ENCODE measurements around the gene CDC42BPA. TPM values are rescaled to one million over a fixed set of nuclear protein-coding genes. Genes with fewer than 3 reads are reported as not detected.
"Not testable (repeated sequence)": the region's sequence is repeated elsewhere in the genome, so short reads cannot be mapped to it uniquely, and the experiment has no call there.

Gene CDC42BPA
- total RNA-seq, 1 donor from 2014 or later: 1.0 TPM

GRCh38 chr1:227134686-227135314, 183.5 kb downstream of the CDC42BPA start:
- H3K27ac Mint-ChIP-seq: no peak overlapping the region
- intact Hi-C loops (cut with micrococcal nuclease): no loop called here
- H3K4me3 Mint-ChIP-seq: no peak overlapping the region

DNA sequence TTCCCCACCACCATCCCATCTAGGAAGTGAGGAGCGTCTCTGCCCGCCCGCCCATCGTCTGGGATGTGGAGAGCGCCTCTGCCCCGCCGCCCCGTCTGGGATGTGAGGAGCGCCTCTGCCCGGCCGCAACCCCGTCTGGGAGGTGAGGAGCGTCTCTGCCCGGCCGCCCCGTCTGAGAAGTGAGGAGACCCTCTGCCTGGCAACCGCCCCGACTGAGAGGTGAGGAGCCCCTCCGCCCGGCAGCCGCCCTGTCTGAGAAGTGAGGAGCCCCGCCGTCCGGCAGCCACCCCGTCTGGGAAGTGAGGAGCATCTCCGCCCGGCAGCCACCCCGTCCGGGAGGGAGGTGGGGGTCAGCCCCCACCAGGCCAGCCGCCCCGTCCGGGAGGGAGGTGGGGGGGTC, 185.6 kb downstream of the CDC42BPA start:
- intact Hi-C loops (cut with micrococcal nuclease); H3K9me3 Mint-ChIP-seq; H3K4me3 Mint-ChIP-seq; H3K27ac Mint-ChIP-seq; H3K27me3 Mint-ChIP-seq (ENCODE audit: insufficient read depth); DNase-seq (ENCODE audit: low spot score); H3K36me3 Mint-ChIP-seq (ENCODE audit: low read depth); H3K4me1 Mint-ChIP-seq (ENCODE audit: low read depth): not testable (repeated sequence)

More at GRCh38 chr1:227134686-227135314, 183.5 kb downstream of the CDC42BPA start:
- H3K36me3 Mint-ChIP-seq (ENCODE audit: low read depth): no peaks in the 10 kb centered on the region
- DNase-seq (ENCODE audit: low spot score): no peak
- no peaks in the 10 kb centered on the region for H3K9me3 Mint-ChIP-seq
- H3K27me3 Mint-ChIP-seq (ENCODE audit: insufficient read depth): no peaks in the 10 kb centered on the region
- no peaks in the 10 kb centered on the region for H3K4me1 Mint-ChIP-seq (ENCODE audit: low read depth)

- Mint-ChIP-seq H3K4me3 (no peak overlapping the region), H3K9me3 (no peaks in the 10 kb centered on the region), H3K27ac (no peak overlapping the region), H3K4me1 (ENCODE audit: low read depth) (no peaks in the 10 kb centered on the region), H3K36me3 (ENCODE audit: low read depth) (no peaks in the 10 kb centered on the region), H3K27me3 (ENCODE audit: insufficient read depth) (no peaks in the 10 kb centered on the region)
- intact Hi-C loops (cut with micrococcal nuclease): no loop called here
- no peak for DNase-seq (ENCODE audit: low spot score)
Measured at GRCh38 chr1:227131193-227131592, 187.1 kb downstream of the CDC42BPA start.

DNA sequence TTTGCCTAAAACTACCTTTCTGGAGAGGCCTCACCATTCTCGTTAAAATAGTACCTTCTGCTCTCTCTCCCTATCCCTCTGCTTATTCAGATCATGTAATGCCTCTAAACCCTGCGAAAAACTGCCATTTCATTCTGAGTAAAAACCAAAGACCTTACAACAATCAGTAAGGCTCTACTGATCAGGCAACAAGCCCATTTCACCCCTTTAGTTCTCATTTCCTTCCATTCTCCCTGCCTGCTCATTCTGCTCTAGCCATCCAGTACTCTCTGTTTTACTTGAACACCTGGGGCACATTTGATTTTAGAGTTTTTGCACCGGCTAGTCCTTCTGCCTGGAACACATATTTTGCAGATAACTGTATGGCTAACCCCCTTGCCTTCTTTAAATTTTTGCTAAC, 190.4 kb downstream of the CDC42BPA start:
- no peak overlapping the region for H3K27ac Mint-ChIP-seq
- H3K4me1 Mint-ChIP-seq (ENCODE audit: low read depth): no peaks in the 10 kb centered on the region
- DNase-seq (ENCODE audit: low spot score): no peak
- intact Hi-C loops (cut with micrococcal nuclease): no loop called here
- H3K27me3 Mint-ChIP-seq (ENCODE audit: insufficient read depth): peaks cover 3% of the 10 kb centered on the region
- H3K36me3 Mint-ChIP-seq (ENCODE audit: low read depth): no peaks in the 10 kb centered on the region
- H3K9me3 Mint-ChIP-seq: no peaks in the 10 kb centered on the region
- H3K4me3 Mint-ChIP-seq: no peak overlapping the region

GRCh38 chr1:227125929-227126545, 192.3 kb downstream of the CDC42BPA start:
- Mint-ChIP-seq H3K27ac (no peak overlapping the region), H3K4me3 (no peak overlapping the region), H3K36me3 (ENCODE audit: low read depth) (no peaks in the 10 kb centered on the region), H3K9me3 (no peaks in the 10 kb centered on the region), H3K4me1 (ENCODE audit: low read depth) (no peaks in the 10 kb centered on the region), H3K27me3 (ENCODE audit: insufficient read depth) (peaks cover 3% of the 10 kb centered on the region)
- DNase-seq (ENCODE audit: low spot score): no peak
- intact Hi-C loops (cut with micrococcal nuclease): no loop called here

GRCh38 chr1:227124473-227124872, 193.8 kb downstream of the CDC42BPA start:
- Mint-ChIP-seq H3K4me3 (no peak overlapping the region), H3K27ac (no peak overlapping the region), H3K36me3 (ENCODE audit: low read depth) (no peaks in the 10 kb centered on the region), H3K27me3 (ENCODE audit: insufficient read depth) (peaks cover 3% of the 10 kb centered on the region), H3K4me1 (ENCODE audit: low read depth) (no peaks in the 10 kb centered on the region), H3K9me3 (no peaks in the 10 kb centered on the region)
- DNase-seq (ENCODE audit: low spot score): no peak
- intact Hi-C loops (cut with micrococcal nuclease): no loop called here

DNA sequence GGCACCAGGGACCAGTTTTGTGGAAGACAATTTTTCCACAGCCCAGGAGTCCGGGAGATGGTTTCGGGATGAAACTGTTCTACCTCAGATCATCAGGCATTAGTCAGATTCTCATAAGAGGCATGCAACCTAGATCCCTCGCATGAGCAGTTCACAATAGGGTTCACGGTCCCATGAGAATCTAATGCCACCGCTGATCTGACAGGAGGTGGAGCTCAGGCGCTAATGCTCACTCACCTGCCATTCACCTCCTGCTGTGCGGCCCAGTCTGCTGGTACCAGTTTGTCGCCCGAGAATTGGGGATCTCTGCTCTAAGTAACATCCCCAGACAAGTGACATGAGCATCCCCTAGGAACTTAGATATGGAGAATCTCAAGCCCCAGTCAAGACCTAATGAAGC, 197.5 kb downstream of the CDC42BPA start:
- Mint-ChIP-seq H3K27me3 (ENCODE audit: insufficient read depth) (peaks cover 5% of the 10 kb centered on the region), H3K27ac (no peak overlapping the region), H3K4me1 (ENCODE audit: low read depth) (no peaks in the 10 kb centered on the region), H3K36me3 (ENCODE audit: low read depth) (no peaks in the 10 kb centered on the region), H3K4me3 (no peak overlapping the region), H3K9me3 (no peaks in the 10 kb centered on the region)
- DNase-seq (ENCODE audit: low spot score): no peak
- intact Hi-C loops (cut with micrococcal nuclease): no loop called here

DNA sequence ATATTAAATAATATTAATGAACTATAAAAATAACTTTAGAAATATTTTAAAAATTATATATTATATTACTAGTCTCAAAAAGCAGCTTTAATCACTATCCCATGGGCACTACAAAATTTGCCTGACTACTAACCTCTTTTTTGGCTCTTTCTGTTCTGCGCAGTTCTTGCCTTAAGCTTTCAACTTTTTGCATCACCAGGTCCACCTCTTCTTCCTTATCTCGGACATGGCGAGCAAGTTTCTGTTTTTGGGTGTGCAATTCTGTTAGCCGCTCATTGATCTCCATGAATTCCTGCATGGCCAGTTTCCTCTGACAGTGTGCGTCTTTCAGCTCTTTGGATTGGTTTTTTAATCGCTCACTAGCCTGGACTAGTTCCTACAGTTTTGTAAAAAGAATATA, 205.8 kb downstream of the CDC42BPA start:
- no peak overlapping the region for H3K4me3 Mint-ChIP-seq
- H3K9me3 Mint-ChIP-seq: no peaks in the 10 kb centered on the region
- H3K27me3 Mint-ChIP-seq (ENCODE audit: insufficient read depth): peaks cover 10% of the 10 kb centered on the region
- DNase-seq (ENCODE audit: low spot score): no peak
- no peak overlapping the region for H3K27ac Mint-ChIP-seq
- H3K4me1 Mint-ChIP-seq (ENCODE audit: low read depth): no peaks in the 10 kb centered on the region
- intact Hi-C loops (cut with micrococcal nuclease): no loop called here
- no peaks in the 10 kb centered on the region for H3K36me3 Mint-ChIP-seq (ENCODE audit: low read depth)

GRCh38 chr1:227111782-227112181, 206.5 kb downstream of the CDC42BPA start:
- intact Hi-C loops (cut with micrococcal nuclease): no loop called here
- Mint-ChIP-seq H3K4me1 (ENCODE audit: low read depth) (no peaks in the 10 kb centered on the region), H3K27ac (no peak overlapping the region), H3K36me3 (ENCODE audit: low read depth) (no peaks in the 10 kb centered on the region), H3K9me3 (no peaks in the 10 kb centered on the region), H3K4me3 (no peak overlapping the region), H3K27me3 (ENCODE audit: insufficient read depth) (peaks cover 10% of the 10 kb centered on the region)
- DNase-seq (ENCODE audit: low spot score): no peak

- H3K27ac Mint-ChIP-seq; H3K27me3 Mint-ChIP-seq (ENCODE audit: insufficient read depth); DNase-seq (ENCODE audit: low spot score); intact Hi-C loops (cut with micrococcal nuclease); H3K36me3 Mint-ChIP-seq (ENCODE audit: low read depth); H3K4me1 Mint-ChIP-seq (ENCODE audit: low read depth); H3K9me3 Mint-ChIP-seq; H3K4me3 Mint-ChIP-seq: not testable (repeated sequence)
Measured at GRCh38 chr1:227105291-227105690, 213.0 kb downstream of the CDC42BPA start.

DNA sequence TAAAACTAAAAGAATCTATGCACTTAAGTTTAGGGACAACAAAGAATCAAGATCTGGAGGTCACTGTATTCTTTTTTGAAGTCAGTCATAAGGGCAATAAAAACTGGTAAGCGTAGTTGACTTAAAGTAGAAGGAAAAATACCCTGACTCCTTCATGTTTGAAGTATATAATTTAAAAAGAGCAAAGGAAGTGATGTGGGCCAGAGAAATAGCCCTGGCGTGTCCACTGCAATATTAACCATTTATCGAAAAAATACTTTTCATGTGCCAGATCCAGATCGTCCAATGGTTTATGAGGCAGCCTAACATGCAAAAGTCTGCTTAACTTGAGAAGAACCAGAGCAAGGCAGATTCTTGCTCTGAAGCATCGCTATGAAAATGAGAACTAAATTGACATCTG, 216.2 kb downstream of the CDC42BPA start:
- no peak overlapping the region for H3K4me3 Mint-ChIP-seq
- H3K36me3 Mint-ChIP-seq (ENCODE audit: low read depth): no peaks in the 10 kb centered on the region
- intact Hi-C loops (cut with micrococcal nuclease): no loop called here
- peaks cover 10% of the 10 kb centered on the region for H3K27me3 Mint-ChIP-seq (ENCODE audit: insufficient read depth)
- no peak for DNase-seq (ENCODE audit: low spot score)
- H3K9me3 Mint-ChIP-seq: no peaks in the 10 kb centered on the region
- no peaks in the 10 kb centered on the region for H3K4me1 Mint-ChIP-seq (ENCODE audit: low read depth)
- no peak overlapping the region for H3K27ac Mint-ChIP-seq

GRCh38 chr1:227094249-227094966, 223.9 kb downstream of the CDC42BPA start:
- no peaks in the 10 kb centered on the region for H3K27me3 Mint-ChIP-seq (ENCODE audit: insufficient read depth)
- intact Hi-C loops (cut with micrococcal nuclease): no loop called here
- no peaks in the 10 kb centered on the region for H3K4me1 Mint-ChIP-seq (ENCODE audit: low read depth)
- no peak for DNase-seq (ENCODE audit: low spot score)
- H3K9me3 Mint-ChIP-seq: no peaks in the 10 kb centered on the region
- no peaks in the 10 kb centered on the region for H3K36me3 Mint-ChIP-seq (ENCODE audit: low read depth)
- H3K4me3 Mint-ChIP-seq: no peak overlapping the region
- H3K27ac Mint-ChIP-seq: no peak overlapping the region

- H3K27ac Mint-ChIP-seq: no peak overlapping the region
- H3K4me3 Mint-ChIP-seq: no peak overlapping the region
- intact Hi-C loops (cut with micrococcal nuclease): no loop called here
- no peaks in the 10 kb centered on the region for H3K4me1 Mint-ChIP-seq (ENCODE audit: low read depth)
- no peaks in the 10 kb centered on the region for H3K36me3 Mint-ChIP-seq (ENCODE audit: low read depth)
- H3K27me3 Mint-ChIP-seq (ENCODE audit: insufficient read depth): peaks cover 2% of the 10 kb centered on the region
- H3K9me3 Mint-ChIP-seq: no peaks in the 10 kb centered on the region
- DNase-seq (ENCODE audit: low spot score): no peak
Measured at GRCh38 chr1:227093309-227093708, 225.0 kb downstream of the CDC42BPA start.

All from activated T-helper 1 cell treated with anti-CD3 and anti-CD28 coated beads, Interleukin-12 subunit alpha, Interleukin-12 subunit beta, Interleukin-2, Interleukin-4 antibody, amounts not matched to agents 30 ng/mL and 10 ng/mL and 1 ng/mL, durations not matched to agents 14 hours and 24 hours and 36 hours (primary cell).